Measurements from ENCODE around the gene EHBP1.

EHBP1 gene

DNA sequence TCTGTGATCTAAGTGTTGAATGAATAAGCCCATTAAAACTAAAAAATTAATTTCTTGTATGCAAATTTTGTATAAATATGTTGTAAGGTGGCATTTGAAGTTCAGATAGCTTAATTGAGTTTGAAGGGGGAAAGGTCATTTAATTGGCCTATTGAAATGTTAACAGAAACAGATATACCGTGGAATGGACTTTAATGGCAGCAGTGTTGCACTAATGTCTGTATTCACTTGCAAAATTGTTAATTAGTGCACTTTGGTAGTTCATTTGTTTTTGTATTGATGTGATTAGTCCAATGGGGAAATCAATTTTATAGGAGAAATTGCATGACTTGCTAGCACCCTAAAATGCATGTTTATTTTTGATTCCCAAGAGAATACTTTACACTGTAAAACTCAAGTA, 303.3 kb downstream of the EHBP1 start (continued):
- TF ChIP-seq ZSCAN18 (tag by site-specific recombination; IDR thresholded peaks at IDR 0.05) (no peak), ZNF843 (tag by site-specific recombination; IDR thresholded peaks at IDR 0.05) (no peak), ZNF18 (tag by site-specific recombination; IDR thresholded peaks at IDR 0.05) (no peak), ZNF426 (tag by site-specific recombination; IDR thresholded peaks at IDR 0.05) (no peak), PRDM10 (tag by site-specific recombination; IDR thresholded peaks at IDR 0.05) (no peak), ZNF140 (tag by site-specific recombination; IDR thresholded peaks at IDR 0.05) (no peak)
- TF ChIP-seq, protein P1, sequence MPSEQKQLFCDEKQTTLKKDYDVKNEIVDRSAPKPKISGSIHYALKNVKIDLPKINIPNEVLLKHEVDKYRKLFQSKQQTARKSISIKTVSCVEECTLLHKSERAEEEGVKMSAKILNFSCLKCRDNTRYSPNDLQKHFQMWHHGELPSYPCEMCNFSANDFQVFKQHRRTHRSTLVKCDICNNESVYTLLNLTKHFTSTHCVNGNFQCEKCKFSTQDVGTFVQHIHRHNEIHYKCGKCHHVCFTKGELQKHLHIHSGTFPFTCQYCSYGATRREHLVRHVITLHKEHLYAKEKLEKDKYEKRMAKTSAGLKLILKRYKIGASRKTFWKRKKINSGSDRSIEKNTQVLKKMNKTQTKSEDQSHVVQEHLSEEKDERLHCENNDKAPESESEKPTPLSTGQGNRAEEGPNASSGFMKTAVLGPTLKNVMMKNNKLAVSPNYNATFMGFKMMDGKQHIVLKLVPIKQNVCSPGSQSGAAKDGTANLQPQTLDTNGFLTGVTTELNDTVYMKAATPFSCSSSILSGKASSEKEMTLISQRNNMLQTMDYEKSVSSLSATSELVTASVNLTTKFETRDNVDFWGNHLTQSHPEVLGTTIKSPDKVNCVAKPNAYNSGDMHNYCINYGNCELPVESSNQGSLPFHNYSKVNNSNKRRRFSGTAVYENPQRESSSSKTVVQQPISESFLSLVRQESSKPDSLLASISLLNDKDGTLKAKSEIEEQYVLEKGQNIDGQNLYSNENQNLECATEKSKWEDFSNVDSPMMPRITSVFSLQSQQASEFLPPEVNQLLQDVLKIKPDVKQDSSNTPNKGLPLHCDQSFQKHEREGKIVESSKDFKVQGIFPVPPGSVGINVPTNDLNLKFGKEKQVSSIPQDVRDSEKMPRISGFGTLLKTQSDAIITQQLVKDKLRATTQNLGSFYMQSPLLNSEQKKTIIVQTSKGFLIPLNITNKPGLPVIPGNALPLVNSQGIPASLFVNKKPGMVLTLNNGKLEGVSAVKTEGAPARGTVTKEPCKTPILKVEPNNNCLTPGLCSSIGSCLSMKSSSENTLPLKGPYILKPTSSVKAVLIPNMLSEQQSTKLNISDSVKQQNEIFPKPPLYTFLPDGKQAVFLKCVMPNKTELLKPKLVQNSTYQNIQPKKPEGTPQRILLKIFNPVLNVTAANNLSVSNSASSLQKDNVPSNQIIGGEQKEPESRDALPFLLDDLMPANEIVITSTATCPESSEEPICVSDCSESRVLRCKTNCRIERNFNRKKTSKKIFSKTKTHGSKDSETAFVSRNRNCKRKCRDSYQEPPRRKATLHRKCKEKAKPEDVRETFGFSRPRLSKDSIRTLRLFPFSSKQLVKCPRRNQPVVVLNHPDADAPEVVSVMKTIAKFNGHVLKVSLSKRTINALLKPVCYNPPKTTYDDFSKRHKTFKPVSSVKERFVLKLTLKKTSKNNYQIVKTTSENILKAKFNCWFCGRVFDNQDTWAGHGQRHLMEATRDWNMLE (tag by site-specific recombination; conservative IDR thresholded peaks at IDR 0.05; ENCODE audit: low read depth): no peak

DNA sequence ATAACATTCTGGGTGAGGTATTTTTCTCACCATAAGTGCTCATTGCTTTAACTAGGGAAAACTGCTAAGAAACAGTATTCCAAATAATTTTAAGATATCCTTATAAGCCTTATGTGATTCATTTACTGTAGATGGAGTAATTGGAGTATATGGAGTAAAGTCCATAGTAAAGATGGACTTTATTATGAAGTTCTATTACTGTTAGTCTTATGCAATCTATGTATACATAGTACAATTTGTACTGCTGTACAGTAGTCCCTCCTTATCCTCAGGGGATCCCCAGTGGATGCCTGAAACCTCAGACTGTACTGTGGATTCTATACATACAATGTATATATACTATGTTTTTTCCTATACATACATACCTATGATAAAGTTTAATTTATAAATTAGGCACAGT, 304.0 kb downstream of the EHBP1 start:
- no peak overlapping the region for H3K4me3 ChIP-seq (ENCODE audit: low read depth, low read length)
- H3K27ac ChIP-seq (ENCODE audit: extremely low read depth, low read depth, low read length): no peak overlapping the region
- POLR2A ChIA-PET: no interaction called here
- H3K9me3 ChIP-seq (ENCODE audit: control insufficient read depth, insufficient read depth, low read depth, low read length): no peaks in the 10 kb centered on the region
- CTCF ChIA-PET: interaction anchor here (0.7 to 1.1 kb wide), 2 partner anchors 68 to 222 kb away, joined by 3 read pairs; no protein-coding TSS in a partner anchor
- TF ChIP-seq ZNF221 (tag by site-specific recombination; IDR thresholded peaks at IDR 0.05; ENCODE audit: borderline replicate concordance) (no peak), ZBTB20 (tag by site-specific recombination; IDR thresholded peaks at IDR 0.05) (no peak), ZNF529 (tag by site-specific recombination; IDR thresholded peaks at IDR 0.05; ENCODE audit: insufficient replicate concordance) (no peak), ZNF391 (tag by site-specific recombination; IDR thresholded peaks at IDR 0.05; ENCODE audit: borderline replicate concordance, low read depth) (no peak), ZNF366 (tag by site-specific recombination; conservative IDR thresholded peaks at IDR 0.05) (no peak), ZNF621 (tag by site-specific recombination; IDR thresholded peaks at IDR 0.05) (no peak), ZNF214 (tag by site-specific recombination; IDR thresholded peaks at IDR 0.05; ENCODE audit: borderline replicate concordance) (no peak), ZNF184 (tag by site-specific recombination; IDR thresholded peaks at IDR 0.05) (no peak), ZNF692 (tag by site-specific recombination; IDR thresholded peaks at IDR 0.05) (no peak), ZNF654 (tag by site-specific recombination; IDR thresholded peaks at IDR 0.05; ENCODE audit: low read depth) (no peak), ZNF148 (tag by site-specific recombination; IDR thresholded peaks at IDR 0.05; ENCODE audit: borderline replicate concordance) (no peak), ZNF626 (tag by site-specific recombination; IDR thresholded peaks at IDR 0.05) (no peak), OVOL3 (tag by site-specific recombination; IDR thresholded peaks at IDR 0.05) (no peak)
- no peaks in the 10 kb centered on the region for H3K4me1 ChIP-seq (ENCODE audit: control insufficient read depth, insufficient read depth, low read length)
- no peaks in the 10 kb centered on the region for H3K36me3 ChIP-seq (ENCODE audit: control insufficient read depth in 2 of 2, insufficient read depth in 1 of 2, low read length in 2 of 2)
